Adrenal gland (tissue), 12 donors: ENCODE results near the gene MYADML2. TPM values are rescaled to one million over a fixed set of nuclear protein-coding genes. Genes with fewer than 3 reads are reported as not detected.
"Not testable (repeated sequence)": the region's sequence is repeated elsewhere in the genome, so short reads cannot be mapped to it uniquely, and the experiment has no call there.

Source experiments
- DNase-seq, 7 donors: peaks; one replicate each; pipeline ENCODE4 v3.0.0-alpha.2; 2019 to 2020
- H3K27ac ChIP-seq, 5 donors: fragments of 200-600 bp; sonication (generic) in 4 of 5; 1 replicate in 3 of 5; 2 replicates in 2 of 5; pipeline versions ENCODE4 v1.5.1 to v1.8.0; 2016 to 2020; ENCODE audit warnings: mild to moderate bottlenecking in 1 of 5
- H3K27me3 ChIP-seq: fragments of 200-600 bp; 2 replicates; pipeline ENCODE4 v1.8.0; 2021
- H3K36me3 ChIP-seq, 2 donors: fragments of 200-600 bp; replicated peaks in 1 of 2; 1 replicate in 1 of 2; 2 replicates in 1 of 2; pipeline versions ENCODE4 v1.5.1 to v1.8.0; 2018 to 2022
- H3K4me1 ChIP-seq, 2 donors: fragments of 200-600 bp; replicated peaks in 1 of 2; 1 replicate in 1 of 2; 2 replicates in 1 of 2; pipeline versions ENCODE4 v1.5.1 to v1.8.0; 2018 to 2021
- H3K4me3 ChIP-seq, 4 donors: fragments of 200-600 bp; sonication (generic) in 3 of 4; one replicate each; pipeline ENCODE4 v1.5.1; 2016 to 2018
- H3K9me3 ChIP-seq, 3 donors: fragments of 200-600 bp; sonication (generic) in 1 of 3; replicated peaks in 1 of 3; 1 replicate in 2 of 3; 2 replicates in 1 of 3; pipeline versions ENCODE4 v1.5.1 to v1.8.0; 2016 to 2021
- POLR2A ChIP-seq, 2 donors: fragments of 450-650 bp; IDR thresholded peaks; one replicate each; pipeline ENCODE4 v1.6.1; 2017; ENCODE audit warnings: antibody characterized with exemption in 2 of 2, mild to moderate bottlenecking in 2 of 2, moderate library complexity in 1 of 2
- whole genome bisulfite sequencing, 4 donors: extraction: QIAGEN DNeasy Blood & Tissue Kit in 2 of 4; methylation state at CpG; one replicate each; pipeline versions ENCODE4 v1.1.5 to v1.1.7; 2013 to 2017; 5-methylcytosine and 5-hydroxymethylcytosine counted together
- intact Hi-C, 2 donors: fragments of 100-400 bp; cut with DNase I; formaldehyde crosslinking; loops; one replicate each; pipeline versions ENCODE4 v1.14.1 to v1.15.0; 2022 to 2023
- polyA plus RNA-seq, 3 donors: library from polyadenylated mRNA; stranded (reverse); fragments of 200-250 nt in 2 of 3; fragments of 350-450 nt in 1 of 3; fragmentation: Illumina TruSeq in 1 of 3; extraction: RNeasy Lipid Tissue Mini Kit (QIAGEN cat#74804) in 1 of 3; gene quantifications; one replicate each; pipeline ENCODE4 v1.2.3, GENCODE V29; 2013 to 2014
- total RNA-seq, 9 donors: library from RNA; depleted of rRNA in 4 of 9; stranded (reverse); fragments of >200 nt in 4 of 9; fragments of 120-200 nt in 1 of 9; fragmentation: NEBNext Ultra II Directional in 1 of 9; extraction: Animal tissue kit (Norgen Biotek cat#: 25700) in 1 of 9; gene quantifications; one replicate each; pipeline versions ENCODE4 v1.1.0 to v1.2.4, GENCODE V29; 2013 to 2023
- TF ChIP-seq, protein P1 (sequence below), 6 experiments: fragments of 450-650 bp in 4 of 6; fragments of 200-600 bp in 2 of 6; sonication (generic) in 1 of 6; IDR thresholded peaks; 1 replicate in 5 of 6; 2 replicates in 1 of 6; pipeline versions ENCODE4 v1.5.1 to v1.8.0; 2016 to 2021; ENCODE audit warnings: antibody characterized with exemption in 6 of 6, mild to moderate bottlenecking in 2 of 6, moderate library complexity in 1 of 6
- donor health status: healthy with polysubstance abuse.
- donor health status: Bipolar disorder and iron deficiency.
- donor health status: DM: yes; HTN: yes; CAD: no.
- donor health status: DM: no; HTN: no; CAD: no.
- donor health status: DM: no; HTN: no; CAD: no.
- donor health status: DM: yes; HTN: yes; CAD: no.

MYADML2 gene
- total and polyA plus RNA-seq, 12 donors = not detected

DNA sequence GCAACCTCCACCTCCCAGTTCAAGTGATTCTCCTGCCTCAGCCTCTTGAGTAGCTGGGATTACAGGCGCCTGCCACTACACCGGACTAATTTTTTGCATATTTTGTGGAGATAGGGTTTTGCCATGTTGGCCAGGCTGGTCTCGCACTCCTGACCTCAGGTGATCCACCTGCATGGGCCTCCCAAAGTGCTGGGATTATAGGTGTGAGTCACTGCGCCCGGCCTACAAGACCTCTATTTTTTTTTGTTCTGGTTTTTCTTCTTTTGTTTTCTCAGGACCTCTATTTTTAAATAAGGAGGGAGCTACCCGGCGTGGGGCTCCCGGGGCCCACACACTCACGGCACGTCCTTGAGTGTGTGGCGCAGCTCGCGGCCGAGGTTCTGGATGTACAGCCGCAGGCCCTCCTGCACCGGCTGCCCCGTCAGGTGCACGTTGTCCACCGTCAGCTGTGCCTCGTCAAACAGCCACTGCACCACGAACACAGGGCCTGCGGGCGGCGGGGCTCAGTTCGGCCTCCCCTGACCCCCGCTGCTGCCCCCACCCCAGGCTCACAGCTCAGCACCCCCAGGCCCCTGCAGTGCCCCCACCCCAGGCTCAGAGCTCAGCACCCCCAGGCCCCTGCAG lies 8.1 kb upstream of the MYADML2 start:
- intact Hi-C loops = no loop called here
- Histone ChIP-seq H3K36me3 (no peaks in the 10 kb centered on the region), H3K4me3 (no peak overlapping the region), H3K4me1 (peaks cover 5 to 8% of the 10 kb centered on the region in 2 donors), H3K27ac (no peak overlapping the region), H3K27me3 (peaks cover 14% of the 10 kb centered on the region), H3K9me3 (no peaks in the 10 kb centered on the region)
- TF ChIP-seq, protein P1, sequence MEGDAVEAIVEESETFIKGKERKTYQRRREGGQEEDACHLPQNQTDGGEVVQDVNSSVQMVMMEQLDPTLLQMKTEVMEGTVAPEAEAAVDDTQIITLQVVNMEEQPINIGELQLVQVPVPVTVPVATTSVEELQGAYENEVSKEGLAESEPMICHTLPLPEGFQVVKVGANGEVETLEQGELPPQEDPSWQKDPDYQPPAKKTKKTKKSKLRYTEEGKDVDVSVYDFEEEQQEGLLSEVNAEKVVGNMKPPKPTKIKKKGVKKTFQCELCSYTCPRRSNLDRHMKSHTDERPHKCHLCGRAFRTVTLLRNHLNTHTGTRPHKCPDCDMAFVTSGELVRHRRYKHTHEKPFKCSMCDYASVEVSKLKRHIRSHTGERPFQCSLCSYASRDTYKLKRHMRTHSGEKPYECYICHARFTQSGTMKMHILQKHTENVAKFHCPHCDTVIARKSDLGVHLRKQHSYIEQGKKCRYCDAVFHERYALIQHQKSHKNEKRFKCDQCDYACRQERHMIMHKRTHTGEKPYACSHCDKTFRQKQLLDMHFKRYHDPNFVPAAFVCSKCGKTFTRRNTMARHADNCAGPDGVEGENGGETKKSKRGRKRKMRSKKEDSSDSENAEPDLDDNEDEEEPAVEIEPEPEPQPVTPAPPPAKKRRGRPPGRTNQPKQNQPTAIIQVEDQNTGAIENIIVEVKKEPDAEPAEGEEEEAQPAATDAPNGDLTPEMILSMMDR (IDR thresholded peaks at IDR 0.05) = no peak
- no peak for TF ChIP-seq POLR2A (IDR thresholded peaks at IDR 0.05)
- WGBS, 4 donors = 84 to 96% (median 91%) methylated on average over 14 to 26 of the region's 26 CpGs
- DNase-seq = no peak

DNA sequence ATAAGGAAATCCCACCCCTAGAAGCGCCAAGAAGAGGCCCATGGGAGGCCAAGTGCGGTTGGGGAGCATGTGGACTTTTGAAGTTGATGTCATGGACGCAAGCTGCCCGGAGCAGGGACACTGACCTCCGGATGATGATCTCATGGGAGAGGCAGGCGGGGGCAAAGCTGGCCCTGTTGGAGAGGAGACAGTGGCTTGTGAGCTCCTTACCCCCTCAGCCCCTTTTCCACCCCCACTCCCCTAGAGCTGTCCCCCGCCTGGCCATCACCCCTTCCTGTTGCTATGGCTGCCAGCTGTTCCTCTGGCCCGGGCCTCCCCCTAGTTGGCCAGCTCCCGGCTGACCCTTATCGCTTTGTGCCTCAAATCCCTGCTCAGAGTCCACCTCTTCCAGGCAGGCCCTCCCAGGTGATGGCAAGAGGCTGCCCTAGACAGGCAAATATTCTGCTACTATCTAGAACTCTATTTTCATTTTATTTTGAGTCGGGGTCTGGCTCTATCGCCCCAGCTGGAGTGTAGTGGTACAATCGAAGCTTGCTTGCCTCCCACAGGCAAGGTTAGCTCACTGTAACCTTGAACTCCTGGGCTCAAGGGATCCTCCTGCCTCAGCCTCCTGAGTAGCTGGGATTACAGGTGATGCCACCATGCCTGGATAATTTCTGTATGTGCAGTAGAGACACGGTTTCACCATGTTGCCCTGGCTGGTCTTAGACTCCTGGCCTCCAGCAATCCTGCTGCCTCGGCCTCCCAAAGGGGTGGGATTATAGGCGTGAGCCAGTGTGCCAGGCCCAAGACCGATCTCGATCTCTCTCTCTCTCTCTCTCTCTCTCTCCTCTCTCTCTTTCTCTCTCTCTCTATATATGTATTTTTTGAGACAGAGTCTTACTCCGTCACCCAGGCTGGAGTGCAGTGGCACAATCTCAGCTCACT lies 7.4 kb upstream of the MYADML2 start:
- H3K9me3 ChIP-seq = no peaks in the 10 kb centered on the region
- no peak overlapping the region for H3K27ac ChIP-seq
- intact Hi-C loops = no loop called here
- H3K27me3 ChIP-seq = peaks cover 8% of the 10 kb centered on the region
- no peak overlapping the region for H3K4me3 ChIP-seq
- DNase-seq = no peak
- WGBS, 4 donors = 81 to 88% (median 83%) methylated on average over 9 to 19 of the region's 19 CpGs
- TF ChIP-seq, protein P1 (IDR thresholded peaks at IDR 0.05) = no peak
- no peak for TF ChIP-seq POLR2A (IDR thresholded peaks at IDR 0.05)
- H3K4me1 ChIP-seq = peaks cover 0 to 3% of the 10 kb centered on the region in 2 donors
- no peaks in the 10 kb centered on the region for H3K36me3 ChIP-seq

- H3K27me3 ChIP-seq, H3K4me3 ChIP-seq, H3K4me1 ChIP-seq, intact Hi-C loops, H3K9me3 ChIP-seq, H3K27ac ChIP-seq, DNase-seq, H3K36me3 ChIP-seq: not testable (repeated sequence)
- 67 to 82% (median 77%) methylated on average over 5 of the region's 5 CpGs for WGBS, 4 donors
Measured at GRCh38 chr17:81953443-81953842, 6.4 kb upstream of the MYADML2 start.

DNA sequence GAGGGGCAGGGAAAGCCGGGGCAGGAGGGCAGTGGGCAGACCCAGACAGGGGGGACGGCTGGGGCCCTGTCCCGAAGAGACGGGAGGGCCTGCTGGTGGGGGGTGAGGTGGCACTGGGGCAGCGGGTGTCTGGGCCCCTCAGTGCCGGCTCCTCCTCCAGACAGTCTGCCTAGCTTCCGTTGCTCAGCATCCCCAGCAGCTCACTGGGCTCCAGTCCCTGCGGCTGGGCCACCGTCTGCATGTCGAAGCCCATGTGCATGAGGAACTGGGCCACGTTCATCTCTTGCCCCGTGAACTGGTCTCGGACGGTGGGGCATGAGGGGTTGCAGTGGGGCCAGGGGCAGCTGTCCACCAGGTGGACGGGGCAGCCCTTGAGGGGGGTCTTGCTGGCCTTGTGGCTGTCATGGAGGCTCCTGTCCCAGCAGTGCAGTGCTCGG lies 5.8 kb upstream of the MYADML2 start:
- Histone ChIP-seq H3K27me3 (no peaks in the 10 kb centered on the region), H3K4me1 (no peaks in the 10 kb centered on the region), H3K9me3 (no peaks in the 10 kb centered on the region), H3K27ac (no peak overlapping the region), H3K36me3 (no peaks in the 10 kb centered on the region), H3K4me3 (no peak overlapping the region)
- TF ChIP-seq, protein P1 (IDR thresholded peaks at IDR 0.05) = no peak
- no peak for TF ChIP-seq POLR2A (IDR thresholded peaks at IDR 0.05)
- WGBS, 4 donors = 73 to 90% (median 77%) methylated on average over 4 to 16 of the region's 16 CpGs
- DNase-seq = no peak
- intact Hi-C loops = no loop called here
